ENCODE data around the gene POR. TPM values are rescaled to one million over a fixed set of nuclear protein-coding genes. Genes with fewer than 3 reads are reported as not detected.

POR gene
- total and polyA plus RNA-seq, 12 donors, result 268 to 1,301 (median 597) TPM

DNA sequence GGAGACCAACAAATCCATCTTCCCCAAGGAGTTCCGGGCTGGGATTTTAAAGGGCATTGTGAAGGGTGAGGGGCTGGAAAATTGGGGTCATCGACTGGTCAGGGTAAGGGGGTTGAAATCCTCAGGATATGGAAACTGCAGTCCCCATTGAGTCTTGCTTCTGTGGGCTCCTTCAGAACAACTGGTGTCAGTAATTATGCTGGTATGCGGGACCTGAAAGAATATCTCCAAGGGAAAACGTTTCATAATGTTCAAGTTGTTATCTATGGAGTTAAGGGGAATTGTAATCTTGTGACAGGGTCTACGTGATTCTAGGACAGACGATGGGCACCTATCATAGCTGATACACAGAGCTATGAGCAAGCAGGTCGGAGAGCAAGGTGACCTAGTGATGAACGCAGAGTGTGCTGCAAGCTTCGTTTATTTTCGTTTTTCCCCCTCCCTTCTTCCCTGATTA is 36.6 kb upstream of the POR start:
- Histone ChIP-seq H3K4me1 (replicated peaks in 1 of 2) (peaks cover 13 to 29% of the 10 kb centered on the region in 2 donors), H3K36me3 (replicated peaks in 1 of 2) (peaks cover 0 to 29% of the 10 kb centered on the region in 2 donors), H3K4me3 (peak overlapping the region in 2 of 4 donors; percentile 93 to 94), H3K27ac (peak overlapping the region in 4 of 5 donors; percentile 33 to 95 (median 74)), H3K9me3 (replicated peaks in 1 of 3) (no peaks in the 10 kb centered on the region), H3K27me3 (no peaks in the 10 kb centered on the region)
- intact Hi-C loops (cut with DNase I), result loop anchor here in 1 of 2 donors (10.0 kb wide), 1 partner anchor 116 kb away; the partner anchor contains the start of gene TMEM120A
- DNase-seq, result no peak
- TF ChIP-seq, protein P1, sequence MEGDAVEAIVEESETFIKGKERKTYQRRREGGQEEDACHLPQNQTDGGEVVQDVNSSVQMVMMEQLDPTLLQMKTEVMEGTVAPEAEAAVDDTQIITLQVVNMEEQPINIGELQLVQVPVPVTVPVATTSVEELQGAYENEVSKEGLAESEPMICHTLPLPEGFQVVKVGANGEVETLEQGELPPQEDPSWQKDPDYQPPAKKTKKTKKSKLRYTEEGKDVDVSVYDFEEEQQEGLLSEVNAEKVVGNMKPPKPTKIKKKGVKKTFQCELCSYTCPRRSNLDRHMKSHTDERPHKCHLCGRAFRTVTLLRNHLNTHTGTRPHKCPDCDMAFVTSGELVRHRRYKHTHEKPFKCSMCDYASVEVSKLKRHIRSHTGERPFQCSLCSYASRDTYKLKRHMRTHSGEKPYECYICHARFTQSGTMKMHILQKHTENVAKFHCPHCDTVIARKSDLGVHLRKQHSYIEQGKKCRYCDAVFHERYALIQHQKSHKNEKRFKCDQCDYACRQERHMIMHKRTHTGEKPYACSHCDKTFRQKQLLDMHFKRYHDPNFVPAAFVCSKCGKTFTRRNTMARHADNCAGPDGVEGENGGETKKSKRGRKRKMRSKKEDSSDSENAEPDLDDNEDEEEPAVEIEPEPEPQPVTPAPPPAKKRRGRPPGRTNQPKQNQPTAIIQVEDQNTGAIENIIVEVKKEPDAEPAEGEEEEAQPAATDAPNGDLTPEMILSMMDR (IDR thresholded peaks at IDR 0.05), result no peak
- no peak for TF ChIP-seq POLR2A (IDR thresholded peaks at IDR 0.05)
- 5 to 11% (median 8%) methylated on average over 10 of the region's 10 CpGs for WGBS, 4 donors

- intact Hi-C loops (cut with DNase I), result loop anchor here in 1 of 2 donors (10.0 kb wide), 1 partner anchor 116 kb away; the partner anchor contains the start of gene TMEM120A
- H3K27ac ChIP-seq, result peak within 1 kb of the TSS; percentile 81 to 95 (median 86)
- H3K36me3 ChIP-seq (replicated peaks in 1 of 2), result peaks cover 0 to 35% of the 10 kb centered on the region in 2 donors
- TF ChIP-seq POLR2A (IDR thresholded peaks at IDR 0.05), result peak; percentile 97 to 98
- TF ChIP-seq, protein P1 (IDR thresholded peaks at IDR 0.05), result peak in 3 of 6 experiments; percentile 18 to 29 (median 20)
- H3K27me3 ChIP-seq, result no peaks in the 10 kb centered on the region
- H3K9me3 ChIP-seq (replicated peaks in 1 of 3), result no peaks in the 10 kb centered on the region
- DNase-seq, result peak; percentile 96 to 98 (median 97)
- peaks cover 13 to 29% of the 10 kb centered on the region in 2 donors for H3K4me1 ChIP-seq (replicated peaks in 1 of 2)
- peak within 1 kb of the TSS; percentile 27 to 94 (median 87) for H3K4me3 ChIP-seq
- 0 to 1% (median 1%) methylated on average over 21 to 62 of the region's 65 CpGs for WGBS, 4 donors
These were observed 36.0 kb upstream of the POR start, which contains the start of gene RHBDD2 for GRCh38 chr7:75878769-75879611. TSS of gene RHBDD2 (plus strand) at chr7:75879034. CDS start at chr7:75879083, 49 bp downstream.

- Histone ChIP-seq H3K4me1 (replicated peaks in 1 of 2) (peaks cover 13 to 29% of the 10 kb centered on the region in 2 donors), H3K27ac (peak overlapping the region; percentile 81 to 95 (median 86)), H3K4me3 (peak overlapping the region in 3 of 4 donors; percentile 81 to 94 (median 93)), H3K36me3 (replicated peaks in 1 of 2) (peaks cover 0 to 43% of the 10 kb centered on the region in 2 donors), H3K9me3 (replicated peaks in 1 of 3) (no peaks in the 10 kb centered on the region), H3K27me3 (no peaks in the 10 kb centered on the region)
- intact Hi-C loops (cut with DNase I), result loop anchor here in 1 of 2 donors (10.0 kb wide), 1 partner anchor 115 kb away; the partner anchor contains the start of gene TMEM120A
- TF ChIP-seq, protein P1 (IDR thresholded peaks at IDR 0.05), result no peak
- TF ChIP-seq POLR2A (IDR thresholded peaks at IDR 0.05), result no peak
- 3 to 6% (median 5%) methylated on average over 8 of the region's 8 CpGs for WGBS, 4 donors
- DNase-seq, result peak in 5 of 7 donors; percentile 48 to 87 (median 69)
These were observed 35.2 kb upstream of the POR start for GRCh38 chr7:75879771-75880184.

DNA sequence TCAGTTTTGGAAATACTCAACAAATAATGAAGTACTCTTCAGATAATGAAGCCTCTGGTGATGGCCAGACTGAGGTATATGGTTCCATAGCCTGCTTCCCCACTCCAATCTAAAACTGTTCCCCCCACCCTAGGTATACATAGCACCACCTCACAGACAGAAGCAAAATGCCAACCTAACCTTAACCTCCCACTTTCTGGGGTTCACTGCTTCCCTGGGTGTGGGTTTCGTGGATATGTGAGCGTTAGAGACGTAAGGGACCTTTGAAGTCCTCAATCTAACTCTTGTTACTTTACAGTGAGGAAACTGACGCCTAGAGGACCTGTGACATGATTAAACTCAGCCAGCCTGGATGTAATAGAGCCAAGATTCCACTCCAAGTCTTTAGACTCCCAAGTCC is 34.7 kb upstream of the POR start:
- Histone ChIP-seq H3K27ac (peak overlapping the region; percentile 7 to 95 (median 73)), H3K27me3 (no peaks in the 10 kb centered on the region), H3K9me3 (replicated peaks in 1 of 3) (no peaks in the 10 kb centered on the region), H3K4me1 (replicated peaks in 1 of 2) (peaks cover 13 to 29% of the 10 kb centered on the region in 2 donors), H3K4me3 (peak overlapping the region in 1 of 4 donors; percentile 93), H3K36me3 (replicated peaks in 1 of 2) (peaks cover 0 to 48% of the 10 kb centered on the region in 2 donors)
- WGBS, 4 donors, result 75 to 79% (median 76%) methylated on average over 4 of the region's 4 CpGs
- no peak for DNase-seq
- TF ChIP-seq POLR2A (IDR thresholded peaks at IDR 0.05), result no peak
- TF ChIP-seq, protein P1 (IDR thresholded peaks at IDR 0.05), result no peak
- intact Hi-C loops (cut with DNase I), result no loop called here

Data from adrenal gland (tissue), 12 donors.